Activated naive CD8-positive, alpha-beta T cell treated with anti-CD3 and anti-CD28 coated beads, Interleukin-2, amount 50 U/mL, for 24 hours (primary cell): Measurements from ENCODE around the gene CALCOCO1.
A peak's percentile ranks its signal among the peaks of the same experiment; 100 is the strongest.

Experiments
- ATAC-seq: fragments of 150-1000 bp; cut with Tn5 transposase; one replicate; pipeline ENCODE4 v1.10.0; 2021
- DNase-seq: peaks from one replicate; pipeline ENCODE4 v3.0.0; 2021
- H3K27ac Mint-ChIP-seq: one replicate; pipeline ENCODE4 v1.8.0; 2021; ENCODE audit warnings: mild to moderate bottlenecking, mixed read lengths
- H3K27me3 Mint-ChIP-seq: one replicate; pipeline ENCODE4 v1.8.0; 2021; ENCODE audit warnings: mixed read lengths
- H3K36me3 Mint-ChIP-seq: one replicate; pipeline ENCODE4 v1.8.0; 2021; ENCODE audit warnings: low read depth, mixed read lengths
- H3K4me1 Mint-ChIP-seq: one replicate; pipeline ENCODE4 v1.8.0; 2021; ENCODE audit warnings: mixed read lengths
- H3K4me3 Mint-ChIP-seq: one replicate; pipeline ENCODE4 v1.8.0; 2021; ENCODE audit warnings: mild to moderate bottlenecking, moderate library complexity, mixed read lengths
- H3K9me3 Mint-ChIP-seq: one replicate; pipeline ENCODE4 v1.8.0; 2021; ENCODE audit warnings: mixed read lengths

The CALCOCO1 gene

GRCh38 chr12:53744751-53745150 is 17.5 kb upstream of the CALCOCO1 start:
- peaks cover 53% of the 10 kb centered on the region for H3K27me3 Mint-ChIP-seq
- H3K27ac Mint-ChIP-seq, result no peak overlapping the region
- ATAC-seq, result no peak
- H3K36me3 Mint-ChIP-seq, result no peaks in the 10 kb centered on the region
- H3K4me1 Mint-ChIP-seq, result peaks cover 16% of the 10 kb centered on the region
- no peak for DNase-seq
- no peaks in the 10 kb centered on the region for H3K9me3 Mint-ChIP-seq
- no peak overlapping the region for H3K4me3 Mint-ChIP-seq

GRCh38 chr12:53744130-53744441 is 16.8 kb upstream of the CALCOCO1 start:
- Mint-ChIP-seq H3K27ac (no peak overlapping the region), H3K36me3 (no peaks in the 10 kb centered on the region), H3K27me3 (peaks cover 60% of the 10 kb centered on the region), H3K9me3 (no peaks in the 10 kb centered on the region), H3K4me3 (no peak overlapping the region), H3K4me1 (peaks cover 21% of the 10 kb centered on the region)
- no peak for DNase-seq
- no peak for ATAC-seq

- ATAC-seq, result peak; percentile 62
- H3K4me3 Mint-ChIP-seq, result peak overlapping the region; percentile 30
- peaks cover 65% of the 10 kb centered on the region for H3K27me3 Mint-ChIP-seq
- no peaks in the 10 kb centered on the region for H3K36me3 Mint-ChIP-seq
- H3K27ac Mint-ChIP-seq, result no peak overlapping the region
- DNase-seq, result peak; percentile 56
- peaks cover 26% of the 10 kb centered on the region for H3K4me1 Mint-ChIP-seq
- no peaks in the 10 kb centered on the region for H3K9me3 Mint-ChIP-seq
These were observed 16.2 kb upstream of the CALCOCO1 start for GRCh38 chr12:53743266-53744129.

GRCh38 chr12:53740130-53740491 is 12.9 kb upstream of the CALCOCO1 start:
- Mint-ChIP-seq H3K27me3 (peaks cover 60% of the 10 kb centered on the region), H3K9me3 (no peaks in the 10 kb centered on the region), H3K27ac (no peak overlapping the region), H3K4me3 (no peak overlapping the region), H3K4me1 (peaks cover 18% of the 10 kb centered on the region), H3K36me3 (no peaks in the 10 kb centered on the region)
- no peak for DNase-seq
- no peak for ATAC-seq

GRCh38 chr12:53739214-53740129 is 12.2 kb upstream of the CALCOCO1 start:
- peaks cover 18% of the 10 kb centered on the region for H3K4me1 Mint-ChIP-seq
- no peak overlapping the region for H3K27ac Mint-ChIP-seq
- ATAC-seq, result no peak
- H3K4me3 Mint-ChIP-seq, result peak overlapping the region; percentile 58
- peaks cover 53% of the 10 kb centered on the region for H3K27me3 Mint-ChIP-seq
- no peak for DNase-seq
- no peaks in the 10 kb centered on the region for H3K9me3 Mint-ChIP-seq
- no peaks in the 10 kb centered on the region for H3K36me3 Mint-ChIP-seq

- ATAC-seq (peak; percentile 58), DNase-seq (peak; percentile 43)
- Mint-ChIP-seq H3K36me3 (no peaks in the 10 kb centered on the region), H3K4me3 (peak overlapping the region; percentile 58), H3K9me3 (no peaks in the 10 kb centered on the region), H3K4me1 (peaks cover 17% of the 10 kb centered on the region), H3K27ac (no peak overlapping the region), H3K27me3 (peaks cover 46% of the 10 kb centered on the region)
These were observed 11.4 kb upstream of the CALCOCO1 start for GRCh38 chr12:53738406-53739213.

GRCh38 chr12:53737951-53738405 is 10.7 kb upstream of the CALCOCO1 start:
- H3K4me1 Mint-ChIP-seq, result peaks cover 13% of the 10 kb centered on the region
- H3K4me3 Mint-ChIP-seq, result peak overlapping the region; percentile 30
- peaks cover 41% of the 10 kb centered on the region for H3K27me3 Mint-ChIP-seq
- no peaks in the 10 kb centered on the region for H3K36me3 Mint-ChIP-seq
- ATAC-seq (no peak), DNase-seq (no peak)
- H3K9me3 Mint-ChIP-seq, result no peaks in the 10 kb centered on the region
- H3K27ac Mint-ChIP-seq, result no peak overlapping the region

GRCh38 chr12:53737093-53737808 is 10.0 kb upstream of the CALCOCO1 start:
- no peak overlapping the region for H3K27ac Mint-ChIP-seq
- H3K4me3 Mint-ChIP-seq, result no peak overlapping the region
- H3K27me3 Mint-ChIP-seq, result peaks cover 37% of the 10 kb centered on the region
- DNase-seq (no peak), ATAC-seq (no peak)
- peaks cover 13% of the 10 kb centered on the region for H3K4me1 Mint-ChIP-seq
- H3K9me3 Mint-ChIP-seq, result no peaks in the 10 kb centered on the region
- H3K36me3 Mint-ChIP-seq, result no peaks in the 10 kb centered on the region

- H3K9me3 Mint-ChIP-seq, result no peaks in the 10 kb centered on the region
- ATAC-seq (no peak), DNase-seq (no peak)
- peaks cover 13% of the 10 kb centered on the region for H3K4me1 Mint-ChIP-seq
- H3K36me3 Mint-ChIP-seq, result no peaks in the 10 kb centered on the region
- H3K27me3 Mint-ChIP-seq, result peaks cover 35% of the 10 kb centered on the region
- H3K27ac Mint-ChIP-seq, result no peak overlapping the region
- H3K4me3 Mint-ChIP-seq, result no peak overlapping the region
These were observed 9.3 kb upstream of the CALCOCO1 start for GRCh38 chr12:53736592-53736991.

- H3K4me3 Mint-ChIP-seq, result no peak overlapping the region
- H3K36me3 Mint-ChIP-seq, result no peaks in the 10 kb centered on the region
- no peak for ATAC-seq
- peaks cover 13% of the 10 kb centered on the region for H3K4me1 Mint-ChIP-seq
- no peaks in the 10 kb centered on the region for H3K9me3 Mint-ChIP-seq
- DNase-seq, result no peak
- H3K27me3 Mint-ChIP-seq, result peaks cover 37% of the 10 kb centered on the region
- H3K27ac Mint-ChIP-seq, result no peak overlapping the region
These were observed 8.3 kb upstream of the CALCOCO1 start for GRCh38 chr12:53735556-53735955.

- Mint-ChIP-seq H3K4me3 (no peak overlapping the region), H3K27ac (no peak overlapping the region), H3K27me3 (peaks cover 34% of the 10 kb centered on the region), H3K36me3 (no peaks in the 10 kb centered on the region), H3K9me3 (no peaks in the 10 kb centered on the region), H3K4me1 (peaks cover 11% of the 10 kb centered on the region)
- no peak for DNase-seq
- no peak for ATAC-seq
These were observed 7.2 kb upstream of the CALCOCO1 start for GRCh38 chr12:53734425-53734824.

- no peak overlapping the region for H3K4me3 Mint-ChIP-seq
- peaks cover 6% of the 10 kb centered on the region for H3K4me1 Mint-ChIP-seq
- no peaks in the 10 kb centered on the region for H3K9me3 Mint-ChIP-seq
These were observed 6.6 kb upstream of the CALCOCO1 start for GRCh38 chr12:53733807-53734200.

GRCh38 chr12:53733051-53733806 is 6.0 kb upstream of the CALCOCO1 start:
- H3K27ac Mint-ChIP-seq, result no peak overlapping the region
- ATAC-seq (no peak), DNase-seq (no peak)
- H3K9me3 Mint-ChIP-seq, result no peaks in the 10 kb centered on the region
- no peak overlapping the region for H3K4me3 Mint-ChIP-seq
- no peaks in the 10 kb centered on the region for H3K36me3 Mint-ChIP-seq
- H3K27me3 Mint-ChIP-seq, result peaks cover 25% of the 10 kb centered on the region
- peaks cover 6% of the 10 kb centered on the region for H3K4me1 Mint-ChIP-seq

More at GRCh38 chr12:53733807-53734200, 6.6 kb upstream of the CALCOCO1 start:
- Mint-ChIP-seq H3K27ac (no peak overlapping the region), H3K27me3 (peaks cover 28% of the 10 kb centered on the region), H3K36me3 (no peaks in the 10 kb centered on the region)
- ATAC-seq (no peak), DNase-seq (no peak)
